Activated T-cell treated with anti-CD3 and anti-CD28 coated beads, Interleukin-2, amount 50 U/mL, for 72 hours (primary cell): ENCODE data around the gene EVA1C. TPM values are rescaled to one million over a fixed set of nuclear protein-coding genes. Genes with fewer than 3 reads are reported as not detected.
"Not testable (repeated sequence)": the region's sequence is repeated elsewhere in the genome, so short reads cannot be mapped to it uniquely, and the experiment has no call there.

Source experiments
- ATAC-seq, 2 donors: fragments of 150-1000 bp; cut with Tn5 transposase; replicated peaks in 1 of 2; 2 replicates each; pipeline ENCODE4 v1.10.0; 2021; ENCODE audit warnings: moderate library complexity in 2 of 2, mild to moderate bottlenecking in 1 of 2
- DNase-seq, 2 donors: peaks; one replicate each; pipeline ENCODE4 v3.0.0; 2021 to 2022; ENCODE audit warnings: mixed read lengths in 1 of 2
- H3K27ac Mint-ChIP-seq: one replicate; pipeline ENCODE4 v1.8.0; 2022; ENCODE audit warnings: mild to moderate bottlenecking, moderate library complexity, mixed read lengths
- H3K27me3 Mint-ChIP-seq: one replicate; pipeline ENCODE4 v1.8.0; 2022; ENCODE audit warnings: low read depth, mixed read lengths
- H3K36me3 Mint-ChIP-seq, 2 donors: one replicate each; pipeline ENCODE4 v1.8.0; 2022; ENCODE audit warnings: mixed read lengths in 2 of 2, mild to moderate bottlenecking in 1 of 2; ENCODE audit not compliant: insufficient read depth in 2 of 2
- H3K4me1 Mint-ChIP-seq: one replicate; pipeline ENCODE4 v1.8.0; 2022; ENCODE audit warnings: low read depth, mixed read lengths
- H3K4me3 Mint-ChIP-seq, 2 donors: one replicate each; pipeline ENCODE4 v1.8.0; 2022; ENCODE audit warnings: mild to moderate bottlenecking in 2 of 2, mixed read lengths in 2 of 2, moderate library complexity in 2 of 2
- H3K9me3 Mint-ChIP-seq, 2 donors: one replicate each; pipeline ENCODE4 v1.8.0; 2022; ENCODE audit warnings: mixed read lengths in 2 of 2
- total RNA-seq, 2 donors: library from RNA; stranded (reverse); gene quantifications; one replicate each; pipeline ENCODE4 v1.2.3, GENCODE V29; 2022

Gene EVA1C, protein sequence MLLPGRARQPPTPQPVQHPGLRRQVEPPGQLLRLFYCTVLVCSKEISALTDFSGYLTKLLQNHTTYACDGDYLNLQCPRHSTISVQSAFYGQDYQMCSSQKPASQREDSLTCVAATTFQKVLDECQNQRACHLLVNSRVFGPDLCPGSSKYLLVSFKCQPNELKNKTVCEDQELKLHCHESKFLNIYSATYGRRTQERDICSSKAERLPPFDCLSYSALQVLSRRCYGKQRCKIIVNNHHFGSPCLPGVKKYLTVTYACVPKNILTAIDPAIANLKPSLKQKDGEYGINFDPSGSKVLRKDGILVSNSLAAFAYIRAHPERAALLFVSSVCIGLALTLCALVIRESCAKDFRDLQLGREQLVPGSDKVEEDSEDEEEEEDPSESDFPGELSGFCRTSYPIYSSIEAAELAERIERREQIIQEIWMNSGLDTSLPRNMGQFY
- total RNA-seq = 1 to 10 TPM; 8.5 to 8.9 TPM

DNA sequence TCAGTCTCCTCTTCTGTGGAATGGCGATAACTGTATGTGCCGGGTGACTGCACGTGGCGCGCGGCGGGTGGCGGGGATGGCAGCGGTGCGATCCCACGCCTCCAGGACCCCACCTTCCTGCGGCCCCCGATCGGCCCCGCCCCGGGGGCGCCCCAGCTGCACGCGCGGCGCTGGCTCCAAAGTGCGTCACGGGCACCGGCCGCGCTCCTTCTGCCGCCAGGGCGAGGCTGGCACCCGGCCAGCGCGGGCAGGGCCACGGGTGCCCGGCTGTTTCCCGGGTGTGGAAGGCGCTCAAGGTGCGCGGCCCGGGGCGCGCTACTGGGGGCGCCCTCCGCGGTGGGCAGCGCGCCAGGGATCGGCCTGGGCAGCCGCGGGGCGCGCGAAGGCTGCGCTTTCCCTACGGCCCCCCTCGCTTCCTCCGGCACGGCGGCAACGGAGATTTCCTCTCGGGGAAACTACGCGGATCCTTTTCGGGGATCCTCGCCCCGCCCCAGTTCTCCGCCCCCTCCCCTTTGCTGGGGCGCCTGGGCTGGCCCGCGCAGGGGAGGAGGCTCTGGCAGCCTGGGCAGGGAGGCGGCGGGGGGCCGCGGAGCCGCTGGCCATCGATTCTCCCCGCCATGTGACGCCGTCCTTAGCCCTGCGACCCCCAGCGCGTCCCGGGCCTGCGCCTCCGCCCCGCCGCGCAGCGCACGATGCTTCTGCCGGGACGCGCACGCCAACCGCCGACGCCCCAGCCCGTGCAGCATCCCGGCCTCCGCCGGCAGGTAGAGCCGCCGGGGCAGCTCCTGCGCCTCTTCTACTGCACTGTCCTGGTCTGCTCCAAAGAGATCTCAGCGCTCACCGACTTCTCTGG lies at the start of gene EVA1C:
TSS of gene EVA1C (plus strand) at position 545 of the 853 bp plus-strand sequence. CDS start at position 693, 148 bp downstream.
- DNase-seq (peak; percentile 71 to 78), ATAC-seq (peak; percentile 73 to 75)
- Mint-ChIP-seq H3K4me3 (peak within 1 kb of the TSS; percentile 96 to 97), H3K27ac (peak within 1 kb of the TSS; percentile 90), H3K9me3 (peaks cover 0 to 2% of the 10 kb centered on the region in 2 donors), H3K27me3 (no peaks in the 10 kb centered on the region), H3K36me3 (peaks cover 2 to 3% of the 10 kb centered on the region in 2 donors), H3K4me1 (peaks cover 42% of the 10 kb centered on the region)

DNA sequence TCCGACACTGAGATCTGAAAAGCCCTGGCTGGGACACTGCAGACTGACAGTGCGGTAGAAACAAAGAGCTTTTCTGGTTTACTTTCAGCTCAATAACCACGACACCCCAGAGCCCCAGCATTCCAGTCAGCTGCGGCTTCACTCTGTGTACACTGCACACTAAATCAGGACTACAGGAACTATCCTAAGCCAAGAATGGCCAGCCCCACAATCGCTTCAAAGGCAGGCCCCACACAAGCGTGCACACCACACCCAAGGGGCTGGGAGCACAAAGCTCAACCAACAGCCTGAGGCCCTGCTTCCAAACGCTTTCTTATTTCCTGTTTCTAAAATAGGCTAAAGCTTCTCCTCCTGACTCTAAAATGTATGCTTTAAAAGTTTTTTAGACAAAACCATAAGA lies 48.1 kb upstream of the EVA1C start:
- ATAC-seq (no peak), DNase-seq (no peak)
- Mint-ChIP-seq H3K27ac (peak overlapping the region; percentile 69), H3K36me3 (peaks cover 7 to 31% of the 10 kb centered on the region in 2 donors), H3K4me1 (no peaks in the 10 kb centered on the region), H3K4me3 (no peak overlapping the region), H3K9me3 (no peaks in the 10 kb centered on the region), H3K27me3 (no peaks in the 10 kb centered on the region)

DNA sequence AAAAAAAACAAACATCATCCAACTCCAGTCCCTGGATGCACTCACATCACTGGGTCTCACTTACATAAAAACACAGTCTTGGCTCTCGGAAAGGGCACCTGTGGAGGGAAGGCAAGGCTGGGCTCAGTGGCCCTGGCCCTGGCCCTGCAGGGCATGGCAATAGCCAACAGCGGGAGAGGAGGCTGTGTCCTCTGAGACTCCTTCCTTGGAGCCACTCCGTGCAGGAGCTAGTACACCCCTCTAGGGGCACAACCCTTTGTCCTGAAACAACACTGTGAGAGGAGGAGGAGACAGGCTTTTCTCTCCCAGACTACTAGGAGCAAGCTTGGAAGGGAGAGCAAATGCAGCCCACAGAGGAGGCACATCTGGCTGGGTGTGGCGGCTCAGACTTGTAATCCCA lies 47.7 kb upstream of the EVA1C start:
- DNase-seq (no peak), ATAC-seq (no peak)
- H3K36me3 Mint-ChIP-seq = peaks cover 7 to 35% of the 10 kb centered on the region in 2 donors
- no peaks in the 10 kb centered on the region for H3K9me3 Mint-ChIP-seq
- no peak overlapping the region for H3K4me3 Mint-ChIP-seq
- no peaks in the 10 kb centered on the region for H3K27me3 Mint-ChIP-seq
- peak overlapping the region; percentile 69 for H3K27ac Mint-ChIP-seq
- H3K4me1 Mint-ChIP-seq = no peaks in the 10 kb centered on the region

DNA sequence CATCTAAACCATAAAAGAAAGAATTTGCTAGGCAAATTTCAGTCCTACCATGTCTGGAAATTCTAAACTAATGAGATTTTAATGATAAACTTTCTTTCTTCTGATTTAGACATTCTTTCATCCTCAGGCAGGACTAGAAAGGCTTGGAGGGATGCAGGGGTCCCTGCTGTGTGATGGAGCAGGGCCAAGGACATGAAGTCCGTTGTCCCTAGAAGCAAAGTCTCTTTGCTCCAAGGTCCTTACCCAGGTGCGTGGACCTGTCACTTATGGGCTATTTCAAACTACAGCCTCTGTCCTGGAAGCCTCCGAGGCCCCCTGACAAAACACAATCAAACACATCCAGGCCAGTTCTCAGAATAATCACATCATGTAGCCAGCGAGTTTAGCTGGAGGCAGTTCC lies 46.3 kb upstream of the EVA1C start:
- H3K36me3 Mint-ChIP-seq = peaks cover 4 to 30% of the 10 kb centered on the region in 2 donors

DNA sequence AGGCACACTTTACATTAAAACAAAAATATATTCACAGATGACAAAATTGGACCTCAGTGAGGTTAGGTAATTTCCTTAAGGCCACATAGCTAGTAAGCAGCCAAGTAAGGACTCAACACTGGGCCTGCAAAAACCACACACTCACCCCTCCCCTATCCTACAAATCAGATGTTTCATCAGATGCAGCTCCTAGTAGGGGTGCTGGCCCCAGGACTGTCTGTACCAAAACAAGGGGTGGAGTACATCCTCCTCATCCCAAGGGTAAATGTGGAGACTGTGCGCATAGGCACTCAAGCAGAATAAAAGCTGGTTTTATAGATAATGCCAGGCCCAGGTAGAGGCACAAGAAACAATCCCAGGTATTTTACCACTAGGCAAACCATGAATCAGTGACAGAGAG lies 45.3 kb upstream of the EVA1C start:
- ATAC-seq (no peak), DNase-seq (no peak)
- no peaks in the 10 kb centered on the region for H3K27me3 Mint-ChIP-seq
- no peak overlapping the region for H3K4me3 Mint-ChIP-seq
- no peak overlapping the region for H3K27ac Mint-ChIP-seq
- peaks cover 5 to 34% of the 10 kb centered on the region in 2 donors for H3K36me3 Mint-ChIP-seq
- peaks cover 14% of the 10 kb centered on the region for H3K4me1 Mint-ChIP-seq
- H3K9me3 Mint-ChIP-seq = no peaks in the 10 kb centered on the region

More for the DNA sequence above, 46.3 kb upstream of the EVA1C start:
- Mint-ChIP-seq H3K4me3 (no peak overlapping the region), H3K4me1 (peaks cover 4% of the 10 kb centered on the region), H3K27ac (no peak overlapping the region), H3K27me3 (no peaks in the 10 kb centered on the region), H3K9me3 (no peaks in the 10 kb centered on the region)
- ATAC-seq = no peak
- no peak for DNase-seq

DNA sequence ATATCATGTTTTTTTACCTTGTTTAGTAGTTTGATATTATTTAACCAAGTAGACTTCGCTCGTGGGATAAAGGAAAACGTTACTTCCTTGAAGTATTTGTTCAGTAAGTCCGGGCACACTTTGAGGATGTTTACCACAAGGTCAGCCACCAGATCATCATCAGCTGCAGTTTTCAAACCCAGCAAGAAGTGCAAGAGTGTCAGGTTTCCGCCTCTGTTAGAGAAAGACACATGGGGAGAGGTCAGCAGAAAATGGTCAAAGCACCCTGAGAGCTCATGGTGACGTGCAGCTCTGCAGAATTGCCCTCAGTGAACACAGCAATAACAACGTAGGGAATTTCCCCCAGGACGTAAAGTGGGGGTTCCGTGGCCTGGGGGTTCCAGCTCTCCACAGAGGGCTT lies 44.1 kb upstream of the EVA1C start:
- no peak overlapping the region for H3K4me3 Mint-ChIP-seq
- H3K27ac Mint-ChIP-seq = no peak overlapping the region
- peaks cover 19% of the 10 kb centered on the region for H3K4me1 Mint-ChIP-seq
- DNase-seq = no peak
- no peak for ATAC-seq
- H3K27me3 Mint-ChIP-seq = no peaks in the 10 kb centered on the region
- peaks cover 7 to 38% of the 10 kb centered on the region in 2 donors for H3K36me3 Mint-ChIP-seq
- H3K9me3 Mint-ChIP-seq = no peaks in the 10 kb centered on the region

DNA sequence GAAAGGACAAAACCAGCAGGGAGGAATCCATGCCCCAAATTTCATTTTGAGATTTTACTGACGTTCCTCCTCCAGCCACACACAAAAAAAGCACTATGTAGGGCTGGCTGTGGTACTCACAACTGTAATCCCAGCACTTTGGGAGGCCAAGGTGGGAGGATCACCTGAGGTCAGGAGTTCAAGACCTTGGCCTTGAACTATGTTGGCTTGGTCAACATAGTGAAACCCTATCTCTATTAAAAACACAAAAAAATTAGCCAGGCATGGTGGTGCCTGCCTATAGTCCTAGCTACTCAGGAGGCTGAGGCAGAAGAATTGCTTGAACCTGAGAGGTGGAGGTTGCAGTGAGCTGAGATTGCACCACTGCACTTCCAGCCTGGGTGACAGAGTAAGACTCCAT lies 43.5 kb upstream of the EVA1C start:
- DNase-seq, H3K27me3 Mint-ChIP-seq, ATAC-seq, H3K4me3 Mint-ChIP-seq, H3K27ac Mint-ChIP-seq, H3K9me3 Mint-ChIP-seq: not testable (repeated sequence)
- peaks cover 7 to 38% of the 10 kb centered on the region in 2 donors for H3K36me3 Mint-ChIP-seq
- peaks cover 19% of the 10 kb centered on the region for H3K4me1 Mint-ChIP-seq

DNA sequence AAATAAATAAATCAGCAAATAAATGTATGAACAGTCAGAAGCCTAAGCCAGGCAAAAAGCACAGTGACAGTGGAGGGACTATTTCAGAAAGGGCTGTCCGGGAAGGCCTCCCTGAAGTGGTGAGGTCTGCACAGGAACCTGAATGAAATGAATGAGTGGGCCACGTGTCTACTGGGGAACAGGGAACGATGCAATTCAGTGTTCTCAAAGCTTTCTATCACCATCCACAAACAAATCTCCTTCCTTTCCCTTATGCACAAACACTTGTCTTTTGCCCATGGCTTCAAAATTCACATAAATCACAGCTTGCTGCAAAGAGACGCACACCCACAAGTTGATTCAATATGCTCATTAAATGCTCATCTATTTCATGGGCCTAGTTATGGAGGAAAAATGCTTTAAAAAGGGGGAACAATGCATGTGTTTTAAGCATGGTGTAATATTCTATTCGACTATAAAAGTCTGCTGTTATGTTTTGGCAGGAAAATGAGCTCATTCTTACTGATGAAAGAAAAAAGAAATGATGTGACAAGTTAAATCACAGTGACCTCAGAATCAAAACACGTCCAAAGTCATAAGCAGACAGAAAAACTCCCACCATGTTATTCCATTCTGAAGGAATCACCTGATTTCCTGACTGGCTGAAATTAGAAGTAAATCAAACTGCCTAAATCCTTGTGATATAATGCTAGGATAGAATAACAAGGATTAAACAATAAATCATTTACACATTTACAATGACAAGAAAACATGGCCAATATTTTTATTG lies 41.3 kb upstream of the EVA1C start:
- no peaks in the 10 kb centered on the region for H3K9me3 Mint-ChIP-seq
- H3K4me3 Mint-ChIP-seq = peak overlapping the region in 1 of 2 donors; percentile 49
- H3K4me1 Mint-ChIP-seq = peaks cover 19% of the 10 kb centered on the region
- no peak for ATAC-seq
- peak overlapping the region; percentile 93 for H3K27ac Mint-ChIP-seq
- peaks cover 5 to 27% of the 10 kb centered on the region in 2 donors for H3K36me3 Mint-ChIP-seq
- H3K27me3 Mint-ChIP-seq = no peaks in the 10 kb centered on the region
- DNase-seq = no peak

DNA sequence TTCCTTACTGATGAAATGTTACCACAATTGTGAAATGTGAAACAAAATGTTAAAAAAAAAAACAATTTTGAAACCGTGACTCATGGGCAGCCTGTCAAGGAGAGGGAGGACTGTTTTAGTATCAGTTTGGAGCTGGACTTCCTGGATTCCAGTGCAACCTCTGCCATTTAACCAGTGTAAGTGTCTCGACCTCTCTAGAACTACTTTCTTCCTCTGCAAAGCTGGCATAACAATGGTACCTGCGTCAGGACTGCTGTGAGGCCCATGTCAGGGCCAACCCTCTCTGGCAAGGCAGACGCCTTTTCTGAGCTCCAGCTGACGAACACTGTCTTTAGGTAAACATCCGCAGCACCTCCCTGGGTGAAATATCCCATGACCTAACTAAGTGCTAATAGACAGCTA lies 40.6 kb upstream of the EVA1C start:
- peaks cover 19% of the 10 kb centered on the region for H3K4me1 Mint-ChIP-seq
- no peaks in the 10 kb centered on the region for H3K27me3 Mint-ChIP-seq
- ATAC-seq = peak; percentile 78 to 81
- H3K27ac Mint-ChIP-seq = peak overlapping the region; percentile 93
- peak in 1 of 2 donors; percentile 11 for DNase-seq
- H3K4me3 Mint-ChIP-seq = no peak overlapping the region
- no peaks in the 10 kb centered on the region for H3K9me3 Mint-ChIP-seq
- peaks cover 5 to 27% of the 10 kb centered on the region in 2 donors for H3K36me3 Mint-ChIP-seq

DNA sequence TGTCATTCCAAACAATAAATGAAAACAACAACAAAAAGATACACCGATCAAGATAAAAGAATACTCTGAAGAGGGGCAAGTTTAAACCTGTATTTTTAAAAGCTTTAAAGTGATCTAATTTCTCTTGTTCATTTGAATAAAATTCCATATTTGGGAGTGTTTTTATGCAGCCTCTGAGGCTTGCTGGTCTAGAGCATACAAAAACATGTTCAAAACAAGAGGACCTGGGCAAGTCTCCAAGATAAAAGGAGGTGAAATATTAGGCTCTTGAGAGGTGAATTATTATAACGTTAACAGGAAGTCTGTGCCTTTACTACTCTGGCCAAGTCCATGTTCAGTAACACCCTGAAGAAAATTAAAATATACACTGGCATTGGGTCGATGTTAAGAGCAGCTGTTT lies 39.8 kb upstream of the EVA1C start:
- no peak for DNase-seq
- Mint-ChIP-seq H3K27me3 (no peaks in the 10 kb centered on the region), H3K27ac (peak overlapping the region; percentile 29), H3K4me3 (no peak overlapping the region), H3K9me3 (no peaks in the 10 kb centered on the region), H3K36me3 (peaks cover 5 to 27% of the 10 kb centered on the region in 2 donors), H3K4me1 (peaks cover 19% of the 10 kb centered on the region)
- ATAC-seq = no peak

DNA sequence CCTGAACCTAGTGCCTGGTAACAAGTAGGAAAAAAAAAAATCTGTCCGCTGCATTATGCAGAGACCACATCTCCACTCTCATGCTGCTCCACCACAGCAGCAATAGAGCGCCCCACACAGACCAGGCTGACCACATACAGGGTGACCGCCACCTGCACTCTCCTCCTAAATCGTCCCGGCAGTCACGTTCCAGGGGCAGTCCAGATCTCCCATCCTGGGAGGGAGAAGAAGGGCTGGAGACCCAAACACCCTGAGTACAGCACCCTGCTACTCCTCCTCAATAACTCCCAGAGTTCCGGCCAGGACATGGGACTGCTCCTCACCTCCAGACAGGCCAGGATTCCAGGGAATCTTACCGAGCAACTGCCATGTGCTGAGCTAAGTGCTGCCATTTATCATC lies 35.0 kb upstream of the EVA1C start:
- Mint-ChIP-seq H3K9me3 (no peaks in the 10 kb centered on the region), H3K36me3 (peaks cover 6 to 18% of the 10 kb centered on the region in 2 donors), H3K4me3 (no peak overlapping the region), H3K4me1 (peaks cover 1% of the 10 kb centered on the region), H3K27ac (no peak overlapping the region), H3K27me3 (no peaks in the 10 kb centered on the region)
- DNase-seq (no peak), ATAC-seq (no peak)

DNA sequence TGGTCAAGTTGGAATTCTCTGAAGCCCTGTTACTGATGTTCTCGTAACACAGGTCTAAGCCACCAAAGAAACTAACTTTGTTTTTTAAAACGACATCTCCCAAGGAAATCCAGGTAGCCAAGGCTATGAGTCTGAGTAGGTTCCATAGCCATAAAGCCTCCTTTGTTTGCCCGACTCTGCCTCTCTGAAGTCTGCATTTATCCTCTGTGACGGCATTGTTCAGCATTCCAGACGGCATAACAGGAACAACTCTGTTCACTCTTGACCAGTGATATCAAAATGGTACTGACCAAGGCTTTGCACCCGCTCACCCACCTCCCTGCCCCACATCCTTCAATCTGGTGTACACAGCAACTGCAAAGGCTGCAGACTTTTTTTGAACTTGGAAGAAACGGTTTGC lies 34.5 kb upstream of the EVA1C start:
- Mint-ChIP-seq H3K4me3 (no peak overlapping the region), H3K36me3 (peaks cover 6 to 15% of the 10 kb centered on the region in 2 donors), H3K4me1 (no peaks in the 10 kb centered on the region), H3K9me3 (no peaks in the 10 kb centered on the region), H3K27ac (no peak overlapping the region), H3K27me3 (no peaks in the 10 kb centered on the region)
- ATAC-seq (no peak), DNase-seq (no peak)
